SK-N-SH (cell line): ENCODE measurements around the gene TFDP2. TPM values are rescaled to one million over a fixed set of nuclear protein-coding genes. Genes with fewer than 3 reads are reported as not detected.

Source experiments
- CTCF ChIA-PET: fragments of 300-600, 350-600 bp; formaldehyde crosslinking; extraction: SDS; loops from one replicate; lab custom pipeline; 2021; lab: Yijun Ruan, JAX
- POLR2A ChIA-PET: fragments of 350-600 bp; sonication (Branson Sonifier 250); formaldehyde crosslinking; extraction: SDS; loops from one replicate; lab custom pipeline; 2020; ENCODE audit warnings: antibody characterized with exemption, inconsistent platforms; lab: Yijun Ruan, JAX
- DNase-seq: peaks from one replicate; pipeline ENCODE4 v3.0.0; 2012
- H2AFZ ChIP-seq: fragments of 200-600 bp; sonication (generic); 2 replicates; pipeline ENCODE4 v1.8.1; 2016; ENCODE audit warnings: antibody characterized with exemption, mild to moderate bottlenecking, low read depth
- H3F3A ChIP-seq: fragments of 200-600 bp; sonication (generic); replicated peaks from 2 replicates; pipeline ENCODE3; 2016; ENCODE audit warnings: antibody characterized with exemption, mild to moderate bottlenecking; ENCODE audit not compliant: insufficient read depth
- H3K27ac ChIP-seq, 2 experiments: fragments of 200-500 bp in 1 of 2; fragments of 200-600 bp in 1 of 2; sonication (Bioruptor generic) in 1 of 2; sonication (generic), shearing (Covaris generic) in 1 of 2; 2 replicates each; pipeline versions ENCODE4 v1.5.1 to v1.6.1; 2014 to 2016; ENCODE audit warnings: low read depth in 2 of 2, inconsistent platforms in 1 of 2, low read length in 1 of 2, mild to moderate bottlenecking in 1 of 2, mixed read lengths in 1 of 2
- H3K27me3 ChIP-seq: fragments of 200-600 bp; sonication (generic), shearing (Covaris generic); 2 replicates; pipeline ENCODE4 v1.6.1; 2016; ENCODE audit warnings: mixed run types; ENCODE audit not compliant: insufficient read depth
- H3K36me3 ChIP-seq, 2 experiments: fragments of 200-500 bp in 1 of 2; fragments of 200-600 bp in 1 of 2; sonication (Bioruptor generic) in 1 of 2; sonication (generic) in 1 of 2; replicated peaks in 1 of 2; 2 replicates each; pipeline versions ENCODE3 to v1.5.1; 2014 to 2016; ENCODE audit warnings: low read length in 1 of 2, mild to moderate bottlenecking in 1 of 2; ENCODE audit not compliant: insufficient read depth in 2 of 2, control insufficient read depth in 1 of 2
- H3K4me1 ChIP-seq, 2 experiments: fragments of 200-500 bp in 1 of 2; fragments of 200-600 bp in 1 of 2; sonication (Bioruptor generic) in 1 of 2; sonication (generic), shearing (Covaris generic) in 1 of 2; 2 replicates each; pipeline versions ENCODE4 v1.5.1 to v1.6.1; 2014 to 2016; ENCODE audit warnings: low read depth in 1 of 2, low read length in 1 of 2, mixed run types in 1 of 2; ENCODE audit not compliant: insufficient read depth in 2 of 2, control insufficient read depth in 1 of 2
- H3K4me2 ChIP-seq: fragments of 200-600 bp; sonication (generic), shearing (Covaris generic); 2 replicates; pipeline ENCODE4 v1.6.1; 2017; ENCODE audit warnings: mixed run types
- H3K4me3 ChIP-seq, 2 experiments: fragments of 200-500 bp in 1 of 2; fragments of 200-600 bp in 1 of 2; sonication (Bioruptor generic) in 1 of 2; sonication (generic), shearing (Covaris generic) in 1 of 2; 2 replicates each; pipeline versions ENCODE4 v1.5.1 to v1.8.1; 2014 to 2016; ENCODE audit warnings: low read depth in 2 of 2, inconsistent platforms in 1 of 2, low read length in 1 of 2, mild to moderate bottlenecking in 1 of 2, mixed read lengths in 1 of 2, moderate library complexity in 1 of 2
- H3K79me2 ChIP-seq: fragments of 200-600 bp; sonication (generic); 2 replicates; pipeline ENCODE4 v1.8.1; 2017; ENCODE audit warnings: mild to moderate bottlenecking; ENCODE audit not compliant: insufficient read depth
- H3K9ac ChIP-seq: fragments of 200-600 bp; sonication (generic); 2 replicates; pipeline ENCODE4 v1.6.1; 2017; ENCODE audit warnings: mixed run types
- H3K9me2 ChIP-seq: fragments of 200-600 bp; sonication (generic); 2 replicates; pipeline ENCODE4 v1.6.1; 2017; ENCODE audit warnings: mixed run types
- H3K9me3 ChIP-seq: fragments of 200-600 bp; sonication (generic); 2 replicates; pipeline ENCODE4 v1.6.1; 2017; ENCODE audit warnings: mixed run types, mild to moderate bottlenecking, moderate library complexity
- H4K20me1 ChIP-seq: fragments of 200-600 bp; sonication (generic); 2 replicates; pipeline ENCODE4 v1.6.1; 2017; ENCODE audit warnings: mild to moderate bottlenecking, mixed run types; ENCODE audit not compliant: insufficient read depth
- ELF1 ChIP-seq: IDR thresholded peaks from 2 replicates; pipeline ENCODE4 v1.4.0; 2012
- EP300 ChIP-seq, 2 experiments: IDR thresholded peaks; 2 replicates each; pipeline versions ENCODE4 v1.4.0 to v1.6.1; 2012; ENCODE audit warnings: borderline replicate concordance in 1 of 2, low read depth in 1 of 2, low read length in 1 of 2
- EZH2phosphoT487 ChIP-seq: fragments of 200-600 bp; sonication (generic); IDR thresholded peaks from 2 replicates; pipeline ENCODE4 v1.6.1; 2017; ENCODE audit warnings: low read depth, mixed run types, mild to moderate bottlenecking, antibody characterized with exemption, moderate library complexity, borderline replicate concordance
- FOXM1 ChIP-seq: IDR thresholded peaks from 2 replicates; pipeline ENCODE4 v1.4.0; 2012; ENCODE audit warnings: low read depth, mild to moderate bottlenecking
- GATA2 ChIP-seq: sonication (generic); formaldehyde crosslinking; IDR thresholded peaks from 2 replicates; pipeline ENCODE4 v1.5.0; 2020; ENCODE audit warnings: mild to moderate bottlenecking, missing genetic modification reagents
- MEF2A ChIP-seq: IDR thresholded peaks from 2 replicates; pipeline ENCODE4 v1.4.0; 2012; ENCODE audit warnings: low read depth, borderline replicate concordance
- NFIC ChIP-seq: IDR thresholded peaks from 2 replicates; pipeline ENCODE4 v1.4.0; 2012; ENCODE audit warnings: borderline replicate concordance
- NRF1 ChIP-seq: IDR thresholded peaks from 2 replicates; pipeline ENCODE4 v1.6.1; 2012; ENCODE audit warnings: low read depth, mild to moderate bottlenecking, low read length
- POLR2AphosphoS5 ChIP-seq: IDR thresholded peaks from 2 replicates; pipeline ENCODE4 v1.6.1; 2012; ENCODE audit warnings: low read depth, low read length
- RAD21 ChIP-seq: IDR thresholded peaks from 2 replicates; pipeline ENCODE4 v1.6.1; 2012; ENCODE audit warnings: mild to moderate bottlenecking, low read length
- RCOR1 ChIP-seq: fragments of 150-350 bp; IDR thresholded peaks from 2 replicates; pipeline ENCODE4 v1.6.1; 2017; ENCODE audit warnings: antibody characterized with exemption, low read length
- RXRA ChIP-seq: IDR thresholded peaks from 2 replicates; pipeline ENCODE4 v1.4.0; 2012; ENCODE audit warnings: low read depth, mild to moderate bottlenecking, borderline replicate concordance
- TAF1 ChIP-seq: IDR thresholded peaks from 2 replicates; pipeline ENCODE4 v1.6.1; 2012; ENCODE audit warnings: low read depth, mild to moderate bottlenecking, low read length, moderate library complexity, borderline replicate concordance
- TCF12 ChIP-seq: IDR thresholded peaks from 2 replicates; pipeline ENCODE4 v1.4.0; 2012
- YY1 ChIP-seq: IDR thresholded peaks from 2 replicates; pipeline ENCODE4 v1.4.0; 2012; ENCODE audit warnings: low read depth, mild to moderate bottlenecking
- WGBS: methylation state at CpG from one replicate; pipeline ENCODE4 v1.1.6; 2017; ENCODE audit warnings: low lambda C conversion rate; 5-methylcytosine and 5-hydroxymethylcytosine counted together
- polyA plus RNA-seq, 3 experiments: library from polyadenylated mRNA; depleted of rRNA; stranded (reverse); fragments of >200 nt; gene quantifications; 2 replicates each; pipeline ENCODE4 v1.2.3, GENCODE V29; 2012
- TF ChIP-seq, protein P1 (sequence below): IDR thresholded peaks from 2 replicates; pipeline ENCODE4 v1.4.0; 2012; ENCODE audit warnings: low read depth, borderline replicate concordance
- TF ChIP-seq, protein P2 (sequence below): IDR thresholded peaks from 2 replicates; pipeline ENCODE4 v1.6.1; 2012; ENCODE audit warnings: mild to moderate bottlenecking, low read depth, low read length, moderate library complexity
- TF ChIP-seq, protein P3 (sequence below): fragments of 200-600 bp; sonication (generic); IDR thresholded peaks from 2 replicates; pipeline ENCODE4 v1.6.1; 2017; ENCODE audit warnings: antibody characterized with exemption, mild to moderate bottlenecking, moderate library complexity
- TF ChIP-seq, protein P4 (sequence below): fragments of 150-350 bp; IDR thresholded peaks from 2 replicates; pipeline ENCODE4 v1.6.1; 2017; ENCODE audit warnings: antibody characterized with exemption, low read length, low read depth, borderline replicate concordance
- TF ChIP-seq, protein P5 (sequence below): IDR thresholded peaks from 2 replicates; pipeline ENCODE4; 2012

Gene TFDP2
- polyA plus RNA-seq, 1 of the 3 experiments (the other 2 are of a cell fraction) = 8.6 TPM

DNA sequence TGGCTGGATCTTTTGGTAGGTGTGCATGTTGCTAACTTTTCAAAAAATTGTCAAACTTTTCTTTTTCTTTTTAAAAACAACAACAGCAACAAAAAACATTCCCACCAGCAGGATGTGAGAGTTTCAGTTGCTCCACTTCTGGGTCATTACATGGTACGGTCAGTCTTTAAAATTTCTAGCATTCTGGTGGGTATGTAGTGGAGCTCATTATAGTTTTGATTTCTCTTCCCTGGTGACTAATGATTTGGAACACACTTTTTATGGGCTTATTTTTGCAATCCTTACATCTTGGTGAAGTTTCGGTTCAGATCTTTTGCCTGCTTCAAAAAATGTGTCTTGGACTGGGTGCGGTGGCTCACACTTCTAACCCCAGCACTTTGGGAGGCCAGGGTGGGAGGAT, 253.6 kb downstream of the TFDP2 start:
- Histone ChIP-seq H3K27ac (no peak overlapping the region), H3F3A (peaks cover 7% of the 10 kb centered on the region), H3K27me3 (no peaks in the 10 kb centered on the region), H3K4me1 (no peaks in the 10 kb centered on the region), H3K4me3 (no peak overlapping the region), H3K9me2 (no peaks in the 10 kb centered on the region), H3K9me3 (no peaks in the 10 kb centered on the region), H3K36me3 (peaks cover 0 to 19% of the 10 kb centered on the region in 2 experiments), H4K20me1 (no peaks in the 10 kb centered on the region), H2AFZ (no peak overlapping the region), H3K9ac (no peak overlapping the region), H3K4me2 (no peak overlapping the region), H3K79me2 (peaks cover 89% of the 10 kb centered on the region)
- TF ChIP-seq NFIC (no peak), RXRA (no peak), RCOR1 (no peak), MEF2A (no peak), YY1 (no peak), TCF12 (no peak), POLR2AphosphoS5 (no peak), RAD21 (no peak), GATA2 (CRISPR knock-in tag) (no peak), EZH2phosphoT487 (no peak), FOXM1 (no peak), TAF1 (no peak), ELF1 (no peak), NRF1 (no peak), EP300 (IDR thresholded peaks at IDR 0.05; ENCODE audit: borderline replicate concordance in 1 of 2, low read depth in 1 of 2, low read length in 1 of 2) (no peak)
- TF ChIP-seq, protein P1, sequence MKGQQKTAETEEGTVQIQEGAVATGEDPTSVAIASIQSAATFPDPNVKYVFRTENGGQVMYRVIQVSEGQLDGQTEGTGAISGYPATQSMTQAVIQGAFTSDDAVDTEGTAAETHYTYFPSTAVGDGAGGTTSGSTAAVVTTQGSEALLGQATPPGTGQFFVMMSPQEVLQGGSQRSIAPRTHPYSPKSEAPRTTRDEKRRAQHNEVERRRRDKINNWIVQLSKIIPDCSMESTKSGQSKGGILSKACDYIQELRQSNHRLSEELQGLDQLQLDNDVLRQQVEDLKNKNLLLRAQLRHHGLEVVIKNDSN = no peak
- TF ChIP-seq, protein P2, sequence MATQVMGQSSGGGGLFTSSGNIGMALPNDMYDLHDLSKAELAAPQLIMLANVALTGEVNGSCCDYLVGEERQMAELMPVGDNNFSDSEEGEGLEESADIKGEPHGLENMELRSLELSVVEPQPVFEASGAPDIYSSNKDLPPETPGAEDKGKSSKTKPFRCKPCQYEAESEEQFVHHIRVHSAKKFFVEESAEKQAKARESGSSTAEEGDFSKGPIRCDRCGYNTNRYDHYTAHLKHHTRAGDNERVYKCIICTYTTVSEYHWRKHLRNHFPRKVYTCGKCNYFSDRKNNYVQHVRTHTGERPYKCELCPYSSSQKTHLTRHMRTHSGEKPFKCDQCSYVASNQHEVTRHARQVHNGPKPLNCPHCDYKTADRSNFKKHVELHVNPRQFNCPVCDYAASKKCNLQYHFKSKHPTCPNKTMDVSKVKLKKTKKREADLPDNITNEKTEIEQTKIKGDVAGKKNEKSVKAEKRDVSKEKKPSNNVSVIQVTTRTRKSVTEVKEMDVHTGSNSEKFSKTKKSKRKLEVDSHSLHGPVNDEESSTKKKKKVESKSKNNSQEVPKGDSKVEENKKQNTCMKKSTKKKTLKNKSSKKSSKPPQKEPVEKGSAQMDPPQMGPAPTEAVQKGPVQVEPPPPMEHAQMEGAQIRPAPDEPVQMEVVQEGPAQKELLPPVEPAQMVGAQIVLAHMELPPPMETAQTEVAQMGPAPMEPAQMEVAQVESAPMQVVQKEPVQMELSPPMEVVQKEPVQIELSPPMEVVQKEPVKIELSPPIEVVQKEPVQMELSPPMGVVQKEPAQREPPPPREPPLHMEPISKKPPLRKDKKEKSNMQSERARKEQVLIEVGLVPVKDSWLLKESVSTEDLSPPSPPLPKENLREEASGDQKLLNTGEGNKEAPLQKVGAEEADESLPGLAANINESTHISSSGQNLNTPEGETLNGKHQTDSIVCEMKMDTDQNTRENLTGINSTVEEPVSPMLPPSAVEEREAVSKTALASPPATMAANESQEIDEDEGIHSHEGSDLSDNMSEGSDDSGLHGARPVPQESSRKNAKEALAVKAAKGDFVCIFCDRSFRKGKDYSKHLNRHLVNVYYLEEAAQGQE = no peak
- TF ChIP-seq, protein P3, sequence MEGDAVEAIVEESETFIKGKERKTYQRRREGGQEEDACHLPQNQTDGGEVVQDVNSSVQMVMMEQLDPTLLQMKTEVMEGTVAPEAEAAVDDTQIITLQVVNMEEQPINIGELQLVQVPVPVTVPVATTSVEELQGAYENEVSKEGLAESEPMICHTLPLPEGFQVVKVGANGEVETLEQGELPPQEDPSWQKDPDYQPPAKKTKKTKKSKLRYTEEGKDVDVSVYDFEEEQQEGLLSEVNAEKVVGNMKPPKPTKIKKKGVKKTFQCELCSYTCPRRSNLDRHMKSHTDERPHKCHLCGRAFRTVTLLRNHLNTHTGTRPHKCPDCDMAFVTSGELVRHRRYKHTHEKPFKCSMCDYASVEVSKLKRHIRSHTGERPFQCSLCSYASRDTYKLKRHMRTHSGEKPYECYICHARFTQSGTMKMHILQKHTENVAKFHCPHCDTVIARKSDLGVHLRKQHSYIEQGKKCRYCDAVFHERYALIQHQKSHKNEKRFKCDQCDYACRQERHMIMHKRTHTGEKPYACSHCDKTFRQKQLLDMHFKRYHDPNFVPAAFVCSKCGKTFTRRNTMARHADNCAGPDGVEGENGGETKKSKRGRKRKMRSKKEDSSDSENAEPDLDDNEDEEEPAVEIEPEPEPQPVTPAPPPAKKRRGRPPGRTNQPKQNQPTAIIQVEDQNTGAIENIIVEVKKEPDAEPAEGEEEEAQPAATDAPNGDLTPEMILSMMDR = no peak
- TF ChIP-seq, protein P4, sequence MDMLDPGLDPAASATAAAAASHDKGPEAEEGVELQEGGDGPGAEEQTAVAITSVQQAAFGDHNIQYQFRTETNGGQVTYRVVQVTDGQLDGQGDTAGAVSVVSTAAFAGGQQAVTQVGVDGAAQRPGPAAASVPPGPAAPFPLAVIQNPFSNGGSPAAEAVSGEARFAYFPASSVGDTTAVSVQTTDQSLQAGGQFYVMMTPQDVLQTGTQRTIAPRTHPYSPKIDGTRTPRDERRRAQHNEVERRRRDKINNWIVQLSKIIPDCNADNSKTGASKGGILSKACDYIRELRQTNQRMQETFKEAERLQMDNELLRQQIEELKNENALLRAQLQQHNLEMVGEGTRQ = no peak
- TF ChIP-seq, protein P5, sequence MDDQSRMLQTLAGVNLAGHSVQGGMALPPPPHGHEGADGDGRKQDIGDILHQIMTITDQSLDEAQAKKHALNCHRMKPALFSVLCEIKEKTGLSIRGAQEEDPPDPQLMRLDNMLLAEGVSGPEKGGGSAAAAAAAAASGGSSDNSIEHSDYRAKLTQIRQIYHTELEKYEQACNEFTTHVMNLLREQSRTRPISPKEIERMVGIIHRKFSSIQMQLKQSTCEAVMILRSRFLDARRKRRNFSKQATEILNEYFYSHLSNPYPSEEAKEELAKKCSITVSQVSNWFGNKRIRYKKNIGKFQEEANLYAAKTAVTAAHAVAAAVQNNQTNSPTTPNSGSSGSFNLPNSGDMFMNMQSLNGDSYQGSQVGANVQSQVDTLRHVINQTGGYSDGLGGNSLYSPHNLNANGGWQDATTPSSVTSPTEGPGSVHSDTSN = no peak
- DNase-seq = no peak
- 100% methylated on average over 3 of the region's 3 CpGs for WGBS
- ChIA-PET CTCF (interaction anchor here (1.6 kb wide), 1 partner anchor 157 kb away, joined by 3 read pairs; no protein-coding TSS in a partner anchor), POLR2A (no interaction called here)
